Peyer's patch (tissue), 4 donors: ENCODE data around the gene IFT88. TPM values are rescaled to one million over a fixed set of nuclear protein-coding genes. Genes with fewer than 3 reads are reported as not detected.

Source experiments
- DNase-seq, 3 donors: peaks; one replicate each; pipeline ENCODE4 v3.0.0-alpha.2; 2017 to 2019
- H3K27ac ChIP-seq, 4 donors: fragments of 200-600 bp; sonication (generic); one replicate each; pipeline ENCODE4 v1.5.1; 2016 to 2019
- H3K27me3 ChIP-seq, 2 donors: fragments of 200-600 bp; sonication (generic); one replicate each; pipeline ENCODE4 v1.5.1; 2019
- H3K36me3 ChIP-seq, 3 donors: fragments of 200-600 bp; sonication (generic); one replicate each; pipeline ENCODE4 v1.5.1; 2016 to 2019
- H3K4me1 ChIP-seq, 4 donors: fragments of 200-600 bp; sonication (generic); one replicate each; pipeline ENCODE4 v1.5.1; 2016 to 2019
- H3K4me3 ChIP-seq, 4 donors: fragments of 200-600 bp; sonication (generic); 1 replicate in 3 of 4; 2 replicates in 1 of 4; pipeline ENCODE4 v1.5.1; 2016 to 2019; ENCODE audit warnings: mild to moderate bottlenecking in 1 of 4
- H3K9me3 ChIP-seq, 4 donors: fragments of 200-600 bp; sonication (generic); one replicate each; pipeline ENCODE4 v1.5.1; 2016 to 2019; ENCODE audit warnings: mild to moderate bottlenecking in 1 of 4
- CTCF ChIP-seq, 6 experiments: fragments of 450-650 bp in 4 of 6; fragments of 200-600 bp in 2 of 6; sonication (generic) in 1 of 6; IDR thresholded peaks; one replicate each; pipeline ENCODE4 v1.5.1; 2017 to 2019; ENCODE audit warnings: antibody characterized with exemption in 6 of 6, mild to moderate bottlenecking in 3 of 6, moderate library complexity in 1 of 6
- POLR2A ChIP-seq, 2 donors: fragments of 450-650 bp; IDR thresholded peaks; one replicate each; pipeline ENCODE4 v1.5.1; 2017; ENCODE audit warnings: antibody characterized with exemption in 2 of 2, mild to moderate bottlenecking in 2 of 2, moderate library complexity in 2 of 2
- total RNA-seq, 4 donors: library from RNA; depleted of rRNA; stranded (reverse); fragments of >200 nt; gene quantifications; one replicate each; pipeline ENCODE4 v1.1.0, GENCODE V29; 2016

IFT88 gene
- total RNA-seq, 4 donors from 2014 or later = 25.6 to 30.5 (median 25.8) TPM

GRCh38 chr13:20558982-20559381 is 8.0 kb upstream of the IFT88 start:
- Histone ChIP-seq H3K4me1 (peaks cover 0 to 23% (median 1%) of the 10 kb centered on the region in 4 donors), H3K27ac (peak overlapping the region in 3 of 4 donors; percentile 62 to 93 (median 92)), H3K4me3 (no peak overlapping the region), H3K36me3 (no peaks in the 10 kb centered on the region), H3K27me3 (no peaks in the 10 kb centered on the region), H3K9me3 (no peaks in the 10 kb centered on the region)
- TF ChIP-seq POLR2A (IDR thresholded peaks at IDR 0.05) = no peak
- TF ChIP-seq CTCF (IDR thresholded peaks at IDR 0.05) = no peak
- no peak for DNase-seq

- DNase-seq = no peak
- H3K9me3 ChIP-seq = peaks cover 0 to 2% (median 0%) of the 10 kb centered on the region in 4 donors
- peak overlapping the region in 3 of 4 donors; percentile 62 to 93 (median 92) for H3K27ac ChIP-seq
- TF ChIP-seq CTCF (IDR thresholded peaks at IDR 0.05) = no peak
- no peak for TF ChIP-seq POLR2A (IDR thresholded peaks at IDR 0.05)
- H3K4me1 ChIP-seq = peaks cover 0 to 23% (median 1%) of the 10 kb centered on the region in 4 donors
- no peaks in the 10 kb centered on the region for H3K27me3 ChIP-seq
- no peaks in the 10 kb centered on the region for H3K36me3 ChIP-seq
- no peak overlapping the region for H3K4me3 ChIP-seq
Observed at GRCh38 chr13:20559659-20560356, 7.1 kb upstream of the IFT88 start.

- TF ChIP-seq POLR2A (IDR thresholded peaks at IDR 0.05) = no peak
- no peak for TF ChIP-seq CTCF (IDR thresholded peaks at IDR 0.05)
- no peaks in the 10 kb centered on the region for H3K27me3 ChIP-seq
- peak overlapping the region in 1 of 4 donors; percentile 93 for H3K27ac ChIP-seq
- DNase-seq = no peak
- H3K4me1 ChIP-seq = peaks cover 0 to 23% (median 1%) of the 10 kb centered on the region in 4 donors
- H3K9me3 ChIP-seq = peaks cover 0 to 8% (median 0%) of the 10 kb centered on the region in 4 donors
- no peak overlapping the region for H3K4me3 ChIP-seq
- no peaks in the 10 kb centered on the region for H3K36me3 ChIP-seq
Observed at GRCh38 chr13:20561741-20562140, 5.2 kb upstream of the IFT88 start.

GRCh38 chr13:20565115-20565736 is 1.7 kb upstream of the IFT88 start:
- Histone ChIP-seq H3K36me3 (no peaks in the 10 kb centered on the region), H3K27ac (no peak overlapping the region), H3K4me3 (no peak overlapping the region), H3K27me3 (no peaks in the 10 kb centered on the region), H3K4me1 (peaks cover 0 to 12% (median 0%) of the 10 kb centered on the region in 4 donors), H3K9me3 (peaks cover 0 to 8% (median 0%) of the 10 kb centered on the region in 4 donors)
- DNase-seq = no peak
- TF ChIP-seq CTCF (IDR thresholded peaks at IDR 0.05) = no peak

GRCh38 chr13:20566468-20566897 is 474 bp upstream of the IFT88 start:
- Histone ChIP-seq H3K27ac (peak overlapping the region; percentile 88 to 98 (median 92)), H3K27me3 (no peaks in the 10 kb centered on the region)

More at GRCh38 chr13:20566468-20566897, 474 bp upstream of the IFT88 start:
- TF ChIP-seq CTCF (IDR thresholded peaks at IDR 0.05) = peak in 2 of 6 experiments; percentile 17 to 25
- TF ChIP-seq POLR2A (IDR thresholded peaks at IDR 0.05) = peak; percentile 13 to 62
- H3K9me3 ChIP-seq = peaks cover 0 to 8% (median 0%) of the 10 kb centered on the region in 4 donors
- peaks cover 0 to 9% (median 0%) of the 10 kb centered on the region in 4 donors for H3K4me1 ChIP-seq
- peak in 2 of 3 donors; percentile 83 to 87 for DNase-seq
- no peaks in the 10 kb centered on the region for H3K36me3 ChIP-seq
- peak overlapping the region; percentile 63 to 86 (median 74) for H3K4me3 ChIP-seq
